H9 (cell line): ENCODE measurements around the gene ALDH6A1. TPM values are rescaled to one million over a fixed set of nuclear protein-coding genes. Genes with fewer than 3 reads are reported as not detected.

Experiments used
- DNase-seq: peaks from one replicate; pipeline ENCODE4 v3.0.0-alpha.2; 2017
- H2AFZ ChIP-seq: one replicate; pipeline ENCODE4 v1.6.1; 2013; ENCODE audit warnings: mild to moderate bottlenecking, low read length, control low read depth, moderate library complexity
- H2AK5ac ChIP-seq: 2 replicates; pipeline ENCODE4 v1.6.1; 2013; ENCODE audit warnings: low read length, control low read depth, mixed read lengths; ENCODE audit not compliant: insufficient read length
- H2BK120ac ChIP-seq: one replicate; pipeline ENCODE4 v1.6.1; 2013; ENCODE audit warnings: low read depth, mild to moderate bottlenecking, low read length, control low read depth, inconsistent platforms; ENCODE audit not compliant: poor library complexity, severe bottlenecking
- H2BK12ac ChIP-seq: 2 replicates; pipeline ENCODE4 v1.6.1; 2013; ENCODE audit warnings: low read length, control low read depth, mixed read lengths, low read depth; ENCODE audit not compliant: insufficient read length
- H2BK15ac ChIP-seq: 2 replicates; pipeline ENCODE4 v1.6.1; 2013; ENCODE audit warnings: low read depth, low read length, control low read depth
- H2BK20ac ChIP-seq: one replicate; pipeline ENCODE4 v1.6.1; 2013; ENCODE audit warnings: low read depth, mild to moderate bottlenecking, low read length, control low read depth, inconsistent platforms; ENCODE audit not compliant: poor library complexity, severe bottlenecking
- H2BK5ac ChIP-seq: 2 replicates; pipeline ENCODE4 v1.6.1; 2013; ENCODE audit warnings: low read length, control low read depth, mixed read lengths; ENCODE audit not compliant: insufficient read length
- H3K14ac ChIP-seq: 2 replicates; pipeline ENCODE4 v1.6.1; 2013; ENCODE audit warnings: low read length, control low read depth; ENCODE audit not compliant: insufficient read depth
- H3K18ac ChIP-seq: 2 replicates; pipeline ENCODE4 v1.6.1; 2013; ENCODE audit warnings: low read depth, mild to moderate bottlenecking, mixed read lengths, low read length, control low read depth; ENCODE audit not compliant: insufficient read length
- H3K23ac ChIP-seq: 2 replicates; pipeline ENCODE4 v1.6.1; 2013; ENCODE audit warnings: low read length, control low read depth, mixed read lengths, low read depth; ENCODE audit not compliant: insufficient read length
- H3K23me2 ChIP-seq: 2 replicates; pipeline ENCODE4 v1.6.1; 2013; ENCODE audit warnings: low read depth, mild to moderate bottlenecking, mixed read lengths, low read length, control low read depth; ENCODE audit not compliant: insufficient read length, poor library complexity, severe bottlenecking
- H3K27ac ChIP-seq: 2 replicates; pipeline ENCODE4 v1.5.1; 2013; ENCODE audit warnings: low read length, control low read depth, mixed read lengths, low read depth; ENCODE audit not compliant: insufficient read length
- H3K27me3 ChIP-seq: 2 replicates; pipeline ENCODE4 v1.6.1; 2013; ENCODE audit warnings: low read length, control low read depth, inconsistent platforms; ENCODE audit not compliant: insufficient read depth
- H3K4ac ChIP-seq: 2 replicates; pipeline ENCODE4 v1.6.1; 2013; ENCODE audit warnings: low read depth, mild to moderate bottlenecking, control low read depth, inconsistent platforms, low read length, moderate library complexity
- H3K4me1 ChIP-seq: 2 replicates; pipeline ENCODE4 v1.6.1; 2013; ENCODE audit warnings: low read length, control low read depth, inconsistent platforms; ENCODE audit not compliant: insufficient read depth
- H3K4me2 ChIP-seq: 2 replicates; pipeline ENCODE4 v1.6.1; 2013; ENCODE audit warnings: low read length, control low read depth, mixed read lengths; ENCODE audit not compliant: insufficient read length, insufficient read depth
- H3K56ac ChIP-seq: 2 replicates; pipeline ENCODE4 v1.6.1; 2013; ENCODE audit warnings: low read depth, mild to moderate bottlenecking, mixed read lengths, low read length, control low read depth; ENCODE audit not compliant: insufficient read length
- H3K79me1 ChIP-seq: 2 replicates; pipeline ENCODE4 v1.6.1; 2013; ENCODE audit warnings: low read depth, mild to moderate bottlenecking, moderate library complexity, low read length, control low read depth, inconsistent platforms; ENCODE audit not compliant: insufficient read depth, poor library complexity, severe bottlenecking
- H3K79me2 ChIP-seq: 2 replicates; pipeline ENCODE4 v1.6.1; 2013; ENCODE audit warnings: low read length, control low read depth, inconsistent platforms; ENCODE audit not compliant: insufficient read depth
- H3K9ac ChIP-seq: 2 replicates; pipeline ENCODE4 v1.6.1; 2013; ENCODE audit warnings: low read length, control low read depth, mixed read lengths; ENCODE audit not compliant: insufficient read length; ENCODE audit errors: extremely low read depth
- H3K9me3 ChIP-seq: one replicate; pipeline ENCODE4 v1.6.1; 2013; ENCODE audit warnings: low read depth, low read length, inconsistent platforms; ENCODE audit not compliant: control insufficient read depth
- H3T11ph ChIP-seq: one replicate; pipeline ENCODE4 v1.6.1; 2013; ENCODE audit warnings: mild to moderate bottlenecking, low read length, control low read depth, inconsistent platforms
- H4K20me1 ChIP-seq: one replicate; pipeline ENCODE4 v1.6.1; 2013; ENCODE audit not compliant: control insufficient read depth, insufficient read length, insufficient read depth
- H4K5ac ChIP-seq: 2 replicates; pipeline ENCODE4 v1.6.1; 2013; ENCODE audit warnings: low read depth, mild to moderate bottlenecking, mixed read lengths, low read length, control low read depth; ENCODE audit not compliant: insufficient read length
- H4K8ac ChIP-seq: replicated peaks from 2 replicates; pipeline ENCODE4 v1.6.1; 2013; ENCODE audit warnings: low read length, control low read depth, mixed read lengths, low read depth; ENCODE audit not compliant: insufficient read length
- H4K91ac ChIP-seq: 2 replicates; pipeline ENCODE4 v1.6.1; 2013; ENCODE audit warnings: low read depth, mild to moderate bottlenecking, moderate library complexity, mixed read lengths, low read length, control low read depth; ENCODE audit not compliant: insufficient read length
- H3K27ac Mint-ChIP-seq, 3 experiments: 2 replicates in 2 of 3; 3 replicates in 1 of 3; pipeline ENCODE4 v1.8.0; 2020 to 2021; ENCODE audit warnings: mixed read lengths in 3 of 3, mild to moderate bottlenecking in 1 of 3, moderate library complexity in 1 of 3
- H3K27me3 Mint-ChIP-seq: 2 replicates; pipeline ENCODE4 v1.8.0; 2021; ENCODE audit warnings: low read depth, mild to moderate bottlenecking, moderate library complexity, mixed read lengths
- H3K36me3 Mint-ChIP-seq, 3 experiments: 2 replicates in 2 of 3; 3 replicates in 1 of 3; pipeline ENCODE4 v1.8.0; 2020 to 2021; ENCODE audit warnings: low read depth in 3 of 3, mixed read lengths in 3 of 3; ENCODE audit not compliant: insufficient read depth in 1 of 3
- H3K4me1 Mint-ChIP-seq, 2 experiments: 2 replicates each; pipeline ENCODE4 v1.8.0; 2020; ENCODE audit warnings: mixed read lengths in 2 of 2
- H3K4me3 Mint-ChIP-seq, 2 experiments: 2 replicates in 1 of 2; 3 replicates in 1 of 2; pipeline ENCODE4 v1.8.0; 2020 to 2021; ENCODE audit warnings: mild to moderate bottlenecking in 2 of 2, mixed read lengths in 2 of 2, moderate library complexity in 1 of 2
- H3K9me3 Mint-ChIP-seq, 2 experiments: 2 replicates in 1 of 2; 3 replicates in 1 of 2; pipeline ENCODE4 v1.8.0; 2020; ENCODE audit warnings: mild to moderate bottlenecking in 2 of 2, mixed read lengths in 2 of 2, moderate library complexity in 1 of 2
- CTCF ChIP-seq: fragments of 200-600 bp; sonication (generic); conservative IDR thresholded peaks from 3 replicates; pipeline ENCODE4 v1.8.0; 2021; ENCODE audit warnings: antibody characterized with exemption, mild to moderate bottlenecking
- WGBS: extraction: QIAGEN DNeasy Blood & Tissue Kit; methylation state at CpG from one replicate; pipeline ENCODE4 v1.1.7; 2013; ENCODE audit warnings: missing lambda C conversion rate, low lambda C conversion rate, mixed read lengths; ENCODE audit not compliant: insufficient read length; ENCODE audit errors: extremely low coverage; 5-methylcytosine and 5-hydroxymethylcytosine counted together
- total RNA-seq: library from RNA; stranded (reverse); gene quantifications from 2 replicates; pipeline ENCODE4 v1.2.1, GENCODE V29; 2021

Gene ALDH6A1
- total RNA-seq, 1 experiment from 2014 or later = 37.8 TPM

GRCh38 chr14:74034572-74034971 is 49.7 kb downstream of the ALDH6A1 start:
- no peak overlapping the region for H3K4me3 Mint-ChIP-seq
- no peaks in the 10 kb centered on the region for H3K79me1 ChIP-seq
- no CpG with 5 or more reads among the region's 3 CpGs for WGBS
- H3K56ac ChIP-seq = no peak overlapping the region
- H4K20me1 ChIP-seq = no peaks in the 10 kb centered on the region
- no peaks in the 10 kb centered on the region for H3K4me1 ChIP-seq
- no peak overlapping the region for H2AK5ac ChIP-seq
- no peaks in the 10 kb centered on the region for H3K27me3 Mint-ChIP-seq
- H3K18ac ChIP-seq = no peak overlapping the region
- no peak overlapping the region for H3K9ac ChIP-seq
- H3K36me3 Mint-ChIP-seq = no peaks in the 10 kb centered on the region
- no peak overlapping the region for H3K23ac ChIP-seq
- H3K4me1 Mint-ChIP-seq = no peaks in the 10 kb centered on the region
- H2AFZ ChIP-seq = no peak overlapping the region
- no peak overlapping the region for H2BK15ac ChIP-seq
- no peak overlapping the region for H2BK5ac ChIP-seq
- no peak overlapping the region for H3K27ac Mint-ChIP-seq
- H4K91ac ChIP-seq = no peak overlapping the region
- no peak overlapping the region for H3K4ac ChIP-seq
- DNase-seq = no peak
- no peak overlapping the region for H3K27ac ChIP-seq
- no peaks in the 10 kb centered on the region for H3K9me3 ChIP-seq
- H3K4me2 ChIP-seq = no peak overlapping the region
- no peaks in the 10 kb centered on the region for H3K27me3 ChIP-seq
- no peak overlapping the region for H2BK120ac ChIP-seq
- H4K8ac ChIP-seq = no peak overlapping the region
- H3K9me3 Mint-ChIP-seq = no peaks in the 10 kb centered on the region
- H4K5ac ChIP-seq = no peak overlapping the region
- no peaks in the 10 kb centered on the region for H3K79me2 ChIP-seq
- TF ChIP-seq CTCF = no peak
- no peak overlapping the region for H3T11ph ChIP-seq
- H2BK20ac ChIP-seq = no peak overlapping the region
- no peaks in the 10 kb centered on the region for H3K23me2 ChIP-seq
- H2BK12ac ChIP-seq = no peak overlapping the region
- no peak overlapping the region for H3K14ac ChIP-seq
